HCT116 (cell line): Measurements from ENCODE around the gene NUDT22. TPM values are rescaled to one million over a fixed set of nuclear protein-coding genes. Genes with fewer than 3 reads are reported as not detected.

ENCODE experiments used
- ATAC-seq: fragments of 200-7000 bp; cut with Tn5 transposase; 2 replicates; pipeline ENCODE4 v1.9.1; 2020; ENCODE audit warnings: mild to moderate bottlenecking, moderate library complexity
- BruUV-seq: library from RNA; stranded (reverse); fragments of 400-500 nt; replicated peaks from 2 replicates; lab custom pipeline; 2021; lab: Mats Ljungman, UMichigan
- CTCF ChIA-PET: fragments of 300-600 bp; sonication (Branson Sonifier 250); formaldehyde crosslinking; loops from one replicate; lab custom pipeline; 2021; ENCODE audit warnings: antibody characterized with exemption; lab: Charles Lee
- POLR2A ChIA-PET: fragments of 300-600, 350-600 bp; sonication (Branson Sonifier 250); formaldehyde crosslinking; loops from one replicate; lab custom pipeline; 2021; ENCODE audit warnings: antibody characterized with exemption; lab: Charles Lee
- RAD21 ChIA-PET, 2 experiments: fragments of 300-600 bp; sonication (Branson Sonifier 250); formaldehyde crosslinking; loops; one replicate each; lab custom pipeline; 2023; ENCODE audit warnings: low total read pairs in 2 of 2; ENCODE audit not compliant: uncharacterized antibody in 2 of 2, unreplicated experiment in 2 of 2, low non-redundant PET in 1 of 2; lab: Charles Lee
- DNase-seq: peaks from one replicate; pipeline ENCODE4 v3.0.0-alpha.2; 2010; ENCODE audit warnings: low read depth, low spot score
- H2AFZ ChIP-seq: fragments of 200-600 bp; shearing (Covaris generic), sonication (generic); 2 replicates; pipeline ENCODE4 v1.6.1; 2017; ENCODE audit warnings: low read depth, mixed run types, mixed read lengths, antibody characterized with exemption, low read length; ENCODE audit not compliant: poor library complexity, severe bottlenecking
- H3K27ac ChIP-seq: 2 replicates; pipeline ENCODE4 v1.5.1; 2012; ENCODE audit warnings: low read depth, low read length
- H3K27me3 ChIP-seq: fragments of 200-600 bp; sonication (generic); 2 replicates; pipeline ENCODE4 v1.6.1; 2016; ENCODE audit warnings: mixed run types, low read length, mixed read lengths; ENCODE audit not compliant: insufficient read depth
- H3K36me3 ChIP-seq, 2 experiments: fragments of 200-500 bp in 1 of 2; fragments of 200-600 bp in 1 of 2; sonication (Bioruptor generic) in 1 of 2; sonication (generic) in 1 of 2; 2 replicates each; pipeline versions ENCODE4 v1.5.1 to v1.6.1; 2014 to 2016; ENCODE audit warnings: low read length in 2 of 2, inconsistent platforms in 1 of 2, mixed read lengths in 1 of 2, mixed run types in 1 of 2; ENCODE audit not compliant: insufficient read depth in 2 of 2, control insufficient read depth in 1 of 2
- H3K4me1 ChIP-seq, 2 experiments: fragments of 200-600 bp in 1 of 2; sonication (generic) in 1 of 2; 2 replicates each; pipeline versions ENCODE4 v1.5.1 to v1.6.1; 2012 to 2017; ENCODE audit warnings: low read length in 2 of 2, inconsistent platforms in 1 of 2, mild to moderate bottlenecking in 1 of 2, mixed read lengths in 1 of 2, mixed run types in 1 of 2, moderate library complexity in 1 of 2; ENCODE audit not compliant: insufficient read depth in 2 of 2, control insufficient read depth in 1 of 2
- H3K4me2 ChIP-seq: fragments of 200-600 bp; sonication (generic); 2 replicates; pipeline ENCODE4 v1.6.1; 2017; ENCODE audit warnings: mixed run types, low read length, mixed read lengths
- H3K4me3 ChIP-seq, 2 experiments: fragments of 200-600 bp in 1 of 2; sonication (generic) in 1 of 2; replicated peaks in 1 of 2; 2 replicates each; pipeline ENCODE4 v1.5.1; 2011 to 2016; ENCODE audit warnings: low read length in 2 of 2, control low read depth in 1 of 2, low read depth in 1 of 2, mild to moderate bottlenecking in 1 of 2, mixed read lengths in 1 of 2, mixed run types in 1 of 2
- H3K79me2 ChIP-seq: fragments of 200-600 bp; sonication (generic); 2 replicates; pipeline ENCODE4 v1.6.1; 2017; ENCODE audit warnings: mild to moderate bottlenecking, mixed run types, low read length, moderate library complexity, mixed read lengths; ENCODE audit not compliant: insufficient read depth
- H3K9ac ChIP-seq: fragments of 200-600 bp; sonication (generic); 2 replicates; pipeline ENCODE4 v1.6.1; 2016; ENCODE audit warnings: low read length, mixed read lengths
- H3K9me2 ChIP-seq: fragments of 200-600 bp; sonication (generic), shearing (Covaris generic); 2 replicates; pipeline ENCODE4 v1.6.1; 2017; ENCODE audit warnings: mixed run types, mild to moderate bottlenecking, moderate library complexity; ENCODE audit not compliant: insufficient read depth
- H3K9me3 ChIP-seq, 2 experiments: fragments of 200-500 bp in 1 of 2; fragments of 200-600 bp in 1 of 2; sonication (Bioruptor generic) in 1 of 2; sonication (generic) in 1 of 2; 2 replicates each; pipeline ENCODE4 v1.6.1; 2014 to 2017; ENCODE audit warnings: low read length in 2 of 2, mixed read lengths in 2 of 2, inconsistent platforms in 1 of 2, low read depth in 1 of 2, mild to moderate bottlenecking in 1 of 2, mixed run types in 1 of 2, moderate library complexity in 1 of 2; ENCODE audit not compliant: control insufficient read depth in 1 of 2, insufficient read depth in 1 of 2
- H4K20me1 ChIP-seq: fragments of 200-600 bp; sonication (generic), shearing (Covaris generic); 2 replicates; pipeline ENCODE4 v1.6.1; 2017; ENCODE audit warnings: mixed run types, mild to moderate bottlenecking, moderate library complexity; ENCODE audit not compliant: insufficient read depth
- CBX3 ChIP-seq: IDR thresholded peaks from 2 replicates; pipeline ENCODE4 v1.6.1; 2012; ENCODE audit warnings: low read depth
- EGR1 ChIP-seq: IDR thresholded peaks from 2 replicates; pipeline ENCODE4 v1.6.1; 2012; ENCODE audit warnings: low read depth
- EZH2 ChIP-seq: fragments of 200-600 bp; sonication (generic); IDR thresholded peaks from 2 replicates; pipeline ENCODE4 v1.6.1; 2017; ENCODE audit warnings: antibody characterized with exemption, mixed run types
- POLR2AphosphoS5 ChIP-seq: IDR thresholded peaks from 2 replicates; pipeline ENCODE4 v1.6.1; 2011; ENCODE audit warnings: mild to moderate bottlenecking, low read depth, low read length, moderate library complexity
- SIN3A ChIP-seq: IDR thresholded peaks from 2 replicates; pipeline ENCODE4 v1.6.1; 2012; ENCODE audit warnings: low read depth
- SP1 ChIP-seq: IDR thresholded peaks from 2 replicates; pipeline ENCODE4 v1.6.1; 2012; ENCODE audit warnings: low read depth
- TCF7L2 ChIP-seq: IDR thresholded peaks from 2 replicates; pipeline ENCODE4 v1.7.0; 2011; ENCODE audit warnings: borderline replicate concordance, inconsistent platforms; ENCODE audit not compliant: insufficient read depth, insufficient read length; ENCODE audit errors: extremely low read depth
- ZFX ChIP-seq: fragments of 450-650 bp; IDR thresholded peaks from 2 replicates; pipeline ENCODE4 v1.6.1; 2017
- ZNF274 ChIP-seq: fragments of 200-500 bp; sonication (Bioruptor generic); IDR thresholded peaks from 2 replicates; pipeline ENCODE4 v1.6.1; 2014; ENCODE audit warnings: mild to moderate bottlenecking, low read depth, low read length, inconsistent platforms
- intact Hi-C: fragments of 100-400 bp; cut with micrococcal nuclease; formaldehyde crosslinking; loops from 2 replicates; pipeline ENCODE4 v1.10.0; 2022
- total RNA-seq: library from RNA; stranded (reverse); gene quantifications from one replicate; pipeline ENCODE4 v1.2.1, GENCODE V29; 2021; ENCODE audit not compliant: unreplicated experiment
- TF ChIP-seq, protein P1 (sequence below): IDR thresholded peaks from 2 replicates; pipeline ENCODE4 v1.6.1; 2012; ENCODE audit warnings: low read depth
- TF ChIP-seq, protein P2 (sequence below): IDR thresholded peaks from 2 replicates; pipeline ENCODE4 v1.6.1; 2012
- TF ChIP-seq, protein P3 (sequence below): IDR thresholded peaks from 2 replicates; pipeline ENCODE4 v1.6.1; 2011; ENCODE audit warnings: mild to moderate bottlenecking, low read length, moderate library complexity; ENCODE audit not compliant: insufficient replicate concordance; ENCODE audit errors: extremely low read depth

Gene NUDT22
- total RNA-seq, 1 experiment from 2014 or later, result 70.9 TPM

- TF ChIP-seq, protein P1, sequence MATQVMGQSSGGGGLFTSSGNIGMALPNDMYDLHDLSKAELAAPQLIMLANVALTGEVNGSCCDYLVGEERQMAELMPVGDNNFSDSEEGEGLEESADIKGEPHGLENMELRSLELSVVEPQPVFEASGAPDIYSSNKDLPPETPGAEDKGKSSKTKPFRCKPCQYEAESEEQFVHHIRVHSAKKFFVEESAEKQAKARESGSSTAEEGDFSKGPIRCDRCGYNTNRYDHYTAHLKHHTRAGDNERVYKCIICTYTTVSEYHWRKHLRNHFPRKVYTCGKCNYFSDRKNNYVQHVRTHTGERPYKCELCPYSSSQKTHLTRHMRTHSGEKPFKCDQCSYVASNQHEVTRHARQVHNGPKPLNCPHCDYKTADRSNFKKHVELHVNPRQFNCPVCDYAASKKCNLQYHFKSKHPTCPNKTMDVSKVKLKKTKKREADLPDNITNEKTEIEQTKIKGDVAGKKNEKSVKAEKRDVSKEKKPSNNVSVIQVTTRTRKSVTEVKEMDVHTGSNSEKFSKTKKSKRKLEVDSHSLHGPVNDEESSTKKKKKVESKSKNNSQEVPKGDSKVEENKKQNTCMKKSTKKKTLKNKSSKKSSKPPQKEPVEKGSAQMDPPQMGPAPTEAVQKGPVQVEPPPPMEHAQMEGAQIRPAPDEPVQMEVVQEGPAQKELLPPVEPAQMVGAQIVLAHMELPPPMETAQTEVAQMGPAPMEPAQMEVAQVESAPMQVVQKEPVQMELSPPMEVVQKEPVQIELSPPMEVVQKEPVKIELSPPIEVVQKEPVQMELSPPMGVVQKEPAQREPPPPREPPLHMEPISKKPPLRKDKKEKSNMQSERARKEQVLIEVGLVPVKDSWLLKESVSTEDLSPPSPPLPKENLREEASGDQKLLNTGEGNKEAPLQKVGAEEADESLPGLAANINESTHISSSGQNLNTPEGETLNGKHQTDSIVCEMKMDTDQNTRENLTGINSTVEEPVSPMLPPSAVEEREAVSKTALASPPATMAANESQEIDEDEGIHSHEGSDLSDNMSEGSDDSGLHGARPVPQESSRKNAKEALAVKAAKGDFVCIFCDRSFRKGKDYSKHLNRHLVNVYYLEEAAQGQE, result no peak
- TF ChIP-seq, all 23 proteins: peak for 6
Observed at GRCh38 chr11:64269540-64270220, 43.6 kb downstream of the NUDT22 start (continued).

GRCh38 chr11:64275031-64275800 lies 49.1 kb downstream of the NUDT22 start:
- H3K36me3 ChIP-seq, result no peaks in the 10 kb centered on the region; a peak in 1 of 4 replicates
- no peak for ATAC-seq
- H4K20me1 ChIP-seq, result no peaks in the 10 kb centered on the region
- BruUV-seq, result no TSS peak
- no peak overlapping the region for H3K27ac ChIP-seq
- peaks cover 6 to 9% of the 10 kb centered on the region in 2 experiments; a peak in 2 of 4 replicates for H3K4me1 ChIP-seq
- CTCF ChIA-PET, result no interaction called here
- DNase-seq, result no peak
- RAD21 ChIA-PET, result no interaction called here
- H3K4me3 ChIP-seq, result no peak overlapping the region
- H3K79me2 ChIP-seq, result peaks cover 8% of the 10 kb centered on the region; the same call in 1 of the 2 replicates
- no peak overlapping the region for H3K9ac ChIP-seq
- intact Hi-C loops, result no loop called here
- H3K9me3 ChIP-seq, result no peaks in the 10 kb centered on the region
- POLR2A ChIA-PET, result no interaction called here
- H3K9me2 ChIP-seq, result no peaks in the 10 kb centered on the region
- no peaks in the 10 kb centered on the region for H3K27me3 ChIP-seq
- no peak overlapping the region for H2AFZ ChIP-seq
- H3K4me2 ChIP-seq, result no peak overlapping the region
- TF ChIP-seq EZH2 (no peak), EGR1 (no peak), POLR2AphosphoS5 (no peak), ZFX (no peak), SIN3A (no peak), SP1 (no peak), ZNF274 (no peak), CBX3 (no peak), TCF7L2 (no peak)
- TF ChIP-seq, protein P1, result no peak
- TF ChIP-seq, protein P2, sequence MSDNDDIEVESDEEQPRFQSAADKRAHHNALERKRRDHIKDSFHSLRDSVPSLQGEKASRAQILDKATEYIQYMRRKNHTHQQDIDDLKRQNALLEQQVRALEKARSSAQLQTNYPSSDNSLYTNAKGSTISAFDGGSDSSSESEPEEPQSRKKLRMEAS, result no peak
- TF ChIP-seq, protein P3, sequence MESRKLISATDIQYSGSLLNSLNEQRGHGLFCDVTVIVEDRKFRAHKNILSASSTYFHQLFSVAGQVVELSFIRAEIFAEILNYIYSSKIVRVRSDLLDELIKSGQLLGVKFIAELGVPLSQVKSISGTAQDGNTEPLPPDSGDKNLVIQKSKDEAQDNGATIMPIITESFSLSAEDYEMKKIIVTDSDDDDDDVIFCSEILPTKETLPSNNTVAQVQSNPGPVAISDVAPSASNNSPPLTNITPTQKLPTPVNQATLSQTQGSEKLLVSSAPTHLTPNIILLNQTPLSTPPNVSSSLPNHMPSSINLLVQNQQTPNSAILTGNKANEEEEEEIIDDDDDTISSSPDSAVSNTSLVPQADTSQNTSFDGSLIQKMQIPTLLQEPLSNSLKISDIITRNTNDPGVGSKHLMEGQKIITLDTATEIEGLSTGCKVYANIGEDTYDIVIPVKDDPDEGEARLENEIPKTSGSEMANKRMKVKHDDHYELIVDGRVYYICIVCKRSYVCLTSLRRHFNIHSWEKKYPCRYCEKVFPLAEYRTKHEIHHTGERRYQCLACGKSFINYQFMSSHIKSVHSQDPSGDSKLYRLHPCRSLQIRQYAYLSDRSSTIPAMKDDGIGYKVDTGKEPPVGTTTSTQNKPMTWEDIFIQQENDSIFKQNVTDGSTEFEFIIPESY, result no peak
